ENCODE results near the gene PFDN1.

- TF ChIP-seq CTCF (IDR thresholded peaks at IDR 0.05) (peak in 6 of 7 experiments; percentile 67 to 91 (median 84)), POLR2AphosphoS5 (IDR thresholded peaks at IDR 0.05) (peak; percentile 22 to 74 (median 41)), POLR2A (IDR thresholded peaks at IDR 0.05) (no peak), EP300 (IDR thresholded peaks at IDR 0.05) (no peak)
Measured at GRCh38 chr5:140244525-140245025, 58.3 kb downstream of the PFDN1 start.
